ENCODE results near the gene FMNL2.

The FMNL2 gene

GRCh38 chr2:152541712-152542111, 206.7 kb downstream of the FMNL2 start:
- DNase-seq = no peak

- DNase-seq = no peak
Measured at GRCh38 chr2:152542337-152542994, 207.5 kb downstream of the FMNL2 start.

- no peak for DNase-seq
Measured at GRCh38 chr2:152542995-152543481, 208.1 kb downstream of the FMNL2 start.

GRCh38 chr2:152543717-152544116, 208.7 kb downstream of the FMNL2 start:
- DNase-seq = no peak

- DNase-seq = no peak
Measured at GRCh38 chr2:152544638-152545037, 209.7 kb downstream of the FMNL2 start.

GRCh38 chr2:152546230-152546837, 211.4 kb downstream of the FMNL2 start:
- no peak for DNase-seq

GRCh38 chr2:152548111-152548875, 213.3 kb downstream of the FMNL2 start:
- DNase-seq = no peak

- DNase-seq = no peak
Measured at GRCh38 chr2:152548996-152549395, 214.0 kb downstream of the FMNL2 start.

GRCh38 chr2:152549423-152549822, 214.4 kb downstream of the FMNL2 start:
- DNase-seq = no peak

GRCh38 chr2:152550386-152550785, 215.4 kb downstream of the FMNL2 start:
- no peak for DNase-seq

- no peak for DNase-seq
Measured at GRCh38 chr2:152552888-152553287, 217.9 kb downstream of the FMNL2 start.

- no peak for DNase-seq
Measured at GRCh38 chr2:152553518-152553917, 218.5 kb downstream of the FMNL2 start.

GRCh38 chr2:152555048-152555447, 220.1 kb downstream of the FMNL2 start:
- DNase-seq = no peak

- DNase-seq = no peak
Measured at GRCh38 chr2:152556506-152556905, 221.5 kb downstream of the FMNL2 start.

GRCh38 chr2:152557273-152557888, 222.4 kb downstream of the FMNL2 start:
- DNase-seq = no peak

GRCh38 chr2:152558158-152558984, 223.4 kb downstream of the FMNL2 start:
- DNase-seq = no peak

- DNase-seq = no peak
Measured at GRCh38 chr2:152559008-152559407, 224.0 kb downstream of the FMNL2 start.

- no peak for DNase-seq
Measured at GRCh38 chr2:152560166-152560565, 225.2 kb downstream of the FMNL2 start.

GRCh38 chr2:152560873-152561595, 226.1 kb downstream of the FMNL2 start:
- no peak for DNase-seq

- DNase-seq = no peak
Measured at GRCh38 chr2:152562198-152562884, 227.4 kb downstream of the FMNL2 start.

- no peak for DNase-seq
Measured at GRCh38 chr2:152563764-152564163, 228.8 kb downstream of the FMNL2 start.
